GM23248 (cell line): ENCODE results near the gene DNLZ. TPM values are rescaled to one million over a fixed set of nuclear protein-coding genes. Genes with fewer than 3 reads are reported as not detected.

Experiments used
- DNase-seq: peaks from one replicate; pipeline ENCODE4 v3.0.0-alpha.2; 2015
- H2AFZ ChIP-seq: fragments of 200-600 bp; sonication (generic); 2 replicates; pipeline ENCODE4 v1.6.1; 2016; ENCODE audit warnings: antibody characterized with exemption
- H3F3A ChIP-seq: fragments of 200-600 bp; sonication (generic); 2 replicates; pipeline ENCODE4 v1.6.1; 2016; ENCODE audit warnings: mild to moderate bottlenecking, antibody characterized with exemption, mixed run types; ENCODE audit not compliant: insufficient read depth
- H3K27ac ChIP-seq: fragments of 200-600 bp; sonication (generic); 2 replicates; pipeline ENCODE4 v1.5.1; 2016; ENCODE audit warnings: mild to moderate bottlenecking
- H3K27me3 ChIP-seq: fragments of 200-600 bp; sonication (generic); replicated peaks from 2 replicates; pipeline ENCODE4 v1.6.1; 2016; ENCODE audit warnings: mild to moderate bottlenecking; ENCODE audit not compliant: insufficient read depth
- H3K36me3 ChIP-seq: fragments of 200-600 bp; sonication (generic); 2 replicates; pipeline ENCODE4 v1.6.1; 2016; ENCODE audit warnings: low read depth, mild to moderate bottlenecking
- H3K4me1 ChIP-seq: fragments of 200-600 bp; sonication (generic); 2 replicates; pipeline ENCODE4 v1.6.1; 2016; ENCODE audit warnings: mild to moderate bottlenecking; ENCODE audit not compliant: insufficient read depth
- H3K4me2 ChIP-seq: fragments of 200-600 bp; sonication (generic); one replicate; pipeline ENCODE4 v1.6.1; 2016; ENCODE audit warnings: mild to moderate bottlenecking; ENCODE audit not compliant: unreplicated experiment
- H3K4me3 ChIP-seq: fragments of 200-600 bp; sonication (generic); 2 replicates; pipeline ENCODE4 v1.5.1; 2016; ENCODE audit warnings: mild to moderate bottlenecking
- H3K79me2 ChIP-seq: fragments of 200-600 bp; sonication (generic); 2 replicates; pipeline ENCODE4 v1.6.1; 2016; ENCODE audit warnings: mild to moderate bottlenecking; ENCODE audit not compliant: insufficient read depth
- H3K9ac ChIP-seq: fragments of 200-600 bp; sonication (generic); 2 replicates; pipeline ENCODE4 v1.6.1; 2016; ENCODE audit warnings: mild to moderate bottlenecking
- H3K9me2 ChIP-seq: fragments of 200-600 bp; sonication (generic); 2 replicates; pipeline ENCODE4 v1.6.1; 2016; ENCODE audit warnings: mixed run types, mild to moderate bottlenecking, moderate library complexity; ENCODE audit not compliant: insufficient read depth
- H3K9me3 ChIP-seq: fragments of 200-600 bp; sonication (generic); one replicate; pipeline ENCODE4 v1.6.1; 2017; ENCODE audit warnings: low read depth
- H4K20me1 ChIP-seq: fragments of 200-600 bp; sonication (generic); 2 replicates; pipeline ENCODE4 v1.6.0; 2016; ENCODE audit not compliant: insufficient read depth
- EZH2 ChIP-seq: fragments of 200-600 bp; sonication (generic); IDR thresholded peaks from 2 replicates; pipeline ENCODE4 v1.6.1; 2018; ENCODE audit warnings: antibody characterized with exemption, mild to moderate bottlenecking; ENCODE audit not compliant: insufficient read depth, poor library complexity, severe bottlenecking
- EZH2phosphoT487 ChIP-seq: fragments of 200-600 bp; sonication (generic); IDR thresholded peaks from 2 replicates; pipeline ENCODE4 v1.6.1; 2018; ENCODE audit warnings: antibody characterized with exemption, moderate library complexity, mild to moderate bottlenecking, low read depth; ENCODE audit not compliant: insufficient read depth
- WGBS, 2 experiments: methylation state at CpG; one replicate each; pipeline ENCODE4 v1.1.6; 2015 to 2017; ENCODE audit warnings: low lambda C conversion rate in 2 of 2, low coverage in 1 of 2; ENCODE audit errors: missing lambda C conversion rate in 2 of 2; 5-methylcytosine and 5-hydroxymethylcytosine counted together
- in situ Hi-C: fragments of 300-500 bp; cut with MboI; formaldehyde crosslinking; loops from 2 replicates; pipeline ENCODE4 v1.15.0; 2020
- polyA plus RNA-seq: library from polyadenylated mRNA; unstranded; fragments of >200 nt; fragmentation: Nextera tagmentation; extraction: Ambion mirVana; gene quantifications from 2 replicates; pipeline ENCODE4 v1.2.1, GENCODE V29; 2016
- total RNA-seq: library from RNA; depleted of rRNA; stranded (reverse); fragments of >200 nt; shearing (Covaris generic); gene quantifications from 2 replicates; pipeline ENCODE4 v1.2.3, GENCODE V29; 2014

The DNLZ gene
- total and polyA plus RNA-seq, 2 experiments from 2014 or later: 27.1 to 49.8 TPM

- no peaks in the 10 kb centered on the region for H4K20me1 ChIP-seq
- no peak overlapping the region for H2AFZ ChIP-seq
- H3K27ac ChIP-seq: no peak overlapping the region
- peaks cover 7% of the 10 kb centered on the region for H3K4me1 ChIP-seq
- 73 to 75% methylated on average over 13 of the region's 13 CpGs for WGBS, 2 experiments
- in situ Hi-C loops: no loop called here
- H3K9ac ChIP-seq: no peak overlapping the region
- no peaks in the 10 kb centered on the region for H3K9me3 ChIP-seq
- no peaks in the 10 kb centered on the region for H3K9me2 ChIP-seq
- H3F3A ChIP-seq: peaks cover 10% of the 10 kb centered on the region; the same call in 1 of the 2 replicates
- no peaks in the 10 kb centered on the region for H3K36me3 ChIP-seq
- no peak overlapping the region for H3K4me3 ChIP-seq
- DNase-seq: no peak
- TF ChIP-seq EZH2: no peak
- TF ChIP-seq EZH2phosphoT487: no peak
- H3K79me2 ChIP-seq: peaks cover 26% of the 10 kb centered on the region
- H3K27me3 ChIP-seq: no peaks in the 10 kb centered on the region
- H3K4me2 ChIP-seq: no peak overlapping the region
Observed at GRCh38 chr9:136402067-136402466, 38.5 kb upstream of the DNLZ start.

GRCh38 chr9:136401173-136401922, 37.8 kb upstream of the DNLZ start:
- H3K9ac ChIP-seq: peak overlapping the region; percentile 85; the same call in 1 of the 2 replicates
- in situ Hi-C loops: no loop called here
- peak; percentile 30 for DNase-seq
- H3K4me3 ChIP-seq: no peak overlapping the region
- WGBS, 2 experiments: 85 to 86% methylated on average over 18 of the region's 18 CpGs
- no peaks in the 10 kb centered on the region for H3K36me3 ChIP-seq
- H3F3A ChIP-seq: peaks cover 10% of the 10 kb centered on the region; the same call in 1 of the 2 replicates
- no peak overlapping the region for H3K4me2 ChIP-seq
- no peak overlapping the region for H2AFZ ChIP-seq
- H4K20me1 ChIP-seq: no peaks in the 10 kb centered on the region
- no peak for TF ChIP-seq EZH2phosphoT487
- H3K27ac ChIP-seq: no peak overlapping the region
- H3K9me3 ChIP-seq: no peaks in the 10 kb centered on the region
- peaks cover 7% of the 10 kb centered on the region for H3K4me1 ChIP-seq
- no peaks in the 10 kb centered on the region for H3K27me3 ChIP-seq
- no peaks in the 10 kb centered on the region for H3K9me2 ChIP-seq
- H3K79me2 ChIP-seq: peaks cover 33% of the 10 kb centered on the region

GRCh38 chr9:136400038-136400834, 36.7 kb upstream of the DNLZ start, which contains the start of gene SNAPC4:
SNAPC4 (minus strand) TSS chr9:136400170; CDS start chr9:136398428, 1,742 bp downstream.
- Histone ChIP-seq H3K4me1 (peaks cover 7% of the 10 kb centered on the region), H3K27ac (peak within 1 kb of the TSS; percentile 48), H3K36me3 (no peaks in the 10 kb centered on the region), H3K79me2 (peaks cover 43% of the 10 kb centered on the region), H4K20me1 (no peaks in the 10 kb centered on the region), H3K9me2 (no peaks in the 10 kb centered on the region), H3K9ac (peak within 1 kb of the TSS; percentile 85), H3K4me3 (peak within 1 kb of the TSS; percentile 90), H3K27me3 (no peaks in the 10 kb centered on the region), H3K9me3 (no peaks in the 10 kb centered on the region), H2AFZ (peak within 1 kb of the TSS; percentile 63), H3K4me2 (peak within 1 kb of the TSS; percentile 92), H3F3A (peaks cover 10% of the 10 kb centered on the region; the same call in 1 of the 2 replicates)
- DNase-seq: peak; percentile 95
- 3 to 5% methylated on average over 59 to 62 of the region's 71 CpGs for WGBS, 2 experiments
- in situ Hi-C loops: no loop called here
- TF ChIP-seq EZH2: no peak
- no peak for TF ChIP-seq EZH2phosphoT487

GRCh38 chr9:136399176-136400037, 35.9 kb upstream of the DNLZ start:
- Histone ChIP-seq H3K4me1 (peaks cover 7% of the 10 kb centered on the region), H3K4me3 (peak overlapping the region; percentile 90), H3K9me3 (no peaks in the 10 kb centered on the region), H3K27ac (peak overlapping the region; percentile 48), H2AFZ (peak overlapping the region; percentile 63), H3K36me3 (no peaks in the 10 kb centered on the region), H3K9ac (peak overlapping the region; percentile 85), H4K20me1 (no peaks in the 10 kb centered on the region), H3K79me2 (peaks cover 44% of the 10 kb centered on the region), H3F3A (peaks cover 10% of the 10 kb centered on the region; the same call in 1 of the 2 replicates), H3K9me2 (no peaks in the 10 kb centered on the region), H3K4me2 (peak overlapping the region; percentile 92), H3K27me3 (no peaks in the 10 kb centered on the region)
- TF ChIP-seq EZH2phosphoT487: no peak
- TF ChIP-seq EZH2: no peak
- DNase-seq: peak; percentile 65
- WGBS, 2 experiments: 1 to 2% methylated on average over 35 to 41 of the region's 67 CpGs
- in situ Hi-C loops: no loop called here
